Activated CD8-positive, alpha-beta memory T cell treated with anti-CD3 and anti-CD28 coated beads, Interleukin-2, amount 50 U/mL, for 1 hour (primary cell): Measurements from ENCODE around the gene GRIK1.
"Not testable (repeated sequence)": the region's sequence is repeated elsewhere in the genome, so short reads cannot be mapped to it uniquely, and the experiment has no call there.

Experiments used
- DNase-seq: peaks from one replicate; pipeline ENCODE4 v3.0.0-alpha.2; 2020; ENCODE audit errors: extremely low read depth

GRIK1 gene

GRCh38 chr21:29939924-29940275 is at the start of gene GRIK1:
Gene GRIK1 (minus strand): TSS chr21:29939996.
- DNase-seq: no peak

GRCh38 chr21:29987762-29988161 is 48.0 kb upstream of the GRIK1 start:
- DNase-seq: no peak

- DNase-seq: no peak
Measured at GRCh38 chr21:29985866-29986265, 46.1 kb upstream of the GRIK1 start.

GRCh38 chr21:29979043-29979442 is 39.2 kb upstream of the GRIK1 start:
- no peak for DNase-seq

GRCh38 chr21:29975776-29976175 is 36.0 kb upstream of the GRIK1 start:
- no peak for DNase-seq

GRCh38 chr21:29973258-29973657 is 33.5 kb upstream of the GRIK1 start:
- DNase-seq: no peak

GRCh38 chr21:29961291-29962027 is 21.7 kb upstream of the GRIK1 start:
- DNase-seq: no peak

GRCh38 chr21:29958551-29958950 is 18.8 kb upstream of the GRIK1 start:
- DNase-seq: no peak

- not testable (repeated sequence) for DNase-seq
Measured at GRCh38 chr21:29958035-29958434, 18.2 kb upstream of the GRIK1 start.

- no peak for DNase-seq
Measured at GRCh38 chr21:29953690-29954089, 13.9 kb upstream of the GRIK1 start.

- DNase-seq: no peak
Measured at GRCh38 chr21:29953072-29953471, 13.3 kb upstream of the GRIK1 start.

GRCh38 chr21:29951911-29952310 is 12.1 kb upstream of the GRIK1 start:
- no peak for DNase-seq

- no peak for DNase-seq
Measured at GRCh38 chr21:29949991-29950390, 10.2 kb upstream of the GRIK1 start.

- DNase-seq: no peak
Measured at GRCh38 chr21:29947119-29947518, 7.3 kb upstream of the GRIK1 start.

- DNase-seq: no peak
Measured at GRCh38 chr21:29943885-29944284, 4.1 kb upstream of the GRIK1 start.

- DNase-seq: no peak
Measured at GRCh38 chr21:29942034-29942433, 2.2 kb upstream of the GRIK1 start.

GRCh38 chr21:29940991-29941390 is 1.2 kb upstream of the GRIK1 start:
- no peak for DNase-seq

- no peak for DNase-seq
Measured at GRCh38 chr21:29940361-29940760, 565 bp upstream of the GRIK1 start.

GRCh38 chr21:29939104-29939923 is 482 bp downstream of the GRIK1 start:
- no peak for DNase-seq

GRCh38 chr21:29938776-29939103 is 1.1 kb downstream of the GRIK1 start:
- DNase-seq: no peak

GRCh38 chr21:29933088-29933487 is 6.7 kb downstream of the GRIK1 start:
- DNase-seq: no peak

GRCh38 chr21:29928537-29928936 is 11.3 kb downstream of the GRIK1 start:
- no peak for DNase-seq

- DNase-seq: no peak
Measured at GRCh38 chr21:29920938-29921337, 18.9 kb downstream of the GRIK1 start.
